ENCODE measurements around the gene SPHK1.

GRCh38 chr17:76384987-76385891 lies 830 bp downstream of the SPHK1 start:
- no peak for TF ChIP-seq POLR2A (IDR thresholded peaks at IDR 0.05)
- no peak for TF ChIP-seq POLR2AphosphoS5 (IDR thresholded peaks at IDR 0.05)
- no peak for TF ChIP-seq CTCF (IDR thresholded peaks at IDR 0.05)
- no peak for TF ChIP-seq EP300 (IDR thresholded peaks at IDR 0.05)
